B cell (primary cell): ENCODE measurements around the gene QRICH2. TPM values are rescaled to one million over a fixed set of nuclear protein-coding genes. Genes with fewer than 3 reads are reported as not detected.

Experiments
- ATAC-seq: fragments of 200-7000 bp; cut with Tn5 transposase; one replicate; pipeline ENCODE4 v1.10.0; 2021; ENCODE audit warnings: low read depth, mild to moderate bottlenecking, moderate number of reproducible peaks, moderate library complexity
- CTCF ChIA-PET: fragments of 350-600 bp; sonication (Branson Sonifier 250); formaldehyde crosslinking; loops from one replicate; lab custom pipeline; 2021; ENCODE audit warnings: antibody characterized with exemption, inconsistent platforms; lab: Charles Lee
- POLR2A ChIA-PET: fragments of 350-600 bp; sonication (Branson Sonifier 250); formaldehyde crosslinking; loops from one replicate; lab custom pipeline; 2021; ENCODE audit warnings: antibody characterized with exemption; lab: Charles Lee
- DNase-seq: peaks from one replicate; pipeline ENCODE4 v3.0.0; 2013
- H2AFZ ChIP-seq: 2 replicates; pipeline ENCODE4 v1.6.1; 2012; ENCODE audit warnings: mild to moderate bottlenecking, low read depth, low read length; ENCODE audit not compliant: insufficient read depth, poor library complexity, severe bottlenecking
- H3K27ac ChIP-seq, 2 donors: 1 replicate in 1 of 2; 2 replicates in 1 of 2; pipeline ENCODE4 v1.5.1; 2012 to 2013; ENCODE audit warnings: low read length in 2 of 2, mild to moderate bottlenecking in 2 of 2, moderate library complexity in 1 of 2
- H3K27me3 ChIP-seq, 4 experiments: fragments of 200-600 bp in 1 of 4; sonication (generic) in 1 of 4; replicated peaks in 1 of 4; 1 replicate in 2 of 4; 2 replicates in 2 of 4; pipeline versions ENCODE4 v1.6.1 to v1.7.0; 2013 to 2016; ENCODE audit warnings: low read length in 3 of 4, mild to moderate bottlenecking in 2 of 4, mixed read lengths in 1 of 4, moderate library complexity in 1 of 4; ENCODE audit not compliant: insufficient read depth in 4 of 4, control insufficient read depth in 3 of 4; ENCODE audit errors: control extremely low read depth in 1 of 4
- H3K36me3 ChIP-seq, 2 experiments: replicated peaks in 1 of 2; 1 replicate in 1 of 2; 2 replicates in 1 of 2; pipeline versions ENCODE4 v1.6.1 to v1.7.1; 2013; ENCODE audit warnings: low read length in 1 of 2; ENCODE audit not compliant: insufficient read depth in 2 of 2, control insufficient read depth in 1 of 2; ENCODE audit errors: control extremely low read depth in 1 of 2, extremely low read depth in 1 of 2
- H3K4me1 ChIP-seq, 2 donors: fragments of 200-600 bp in 1 of 2; sonication (generic) in 1 of 2; 1 replicate in 1 of 2; 2 replicates in 1 of 2; pipeline versions ENCODE4 v1.5.1 to v1.6.1; 2013 to 2017; ENCODE audit warnings: low read length in 2 of 2; ENCODE audit not compliant: control insufficient read depth in 2 of 2, insufficient read depth in 2 of 2
- H3K4me2 ChIP-seq: replicated peaks from 2 replicates; pipeline ENCODE3; 2012; ENCODE audit warnings: mild to moderate bottlenecking, low read depth, low read length; ENCODE audit not compliant: poor library complexity, severe bottlenecking
- H3K4me3 ChIP-seq, 5 experiments: fragments of 200-600 bp in 1 of 5; sonication (generic) in 1 of 5; 1 replicate in 3 of 5; 2 replicates in 2 of 5; pipeline versions ENCODE4 v1.5.1 to v1.7.0; 2011 to 2016; ENCODE audit warnings: low read length in 4 of 5, mild to moderate bottlenecking in 4 of 5, low read depth in 2 of 5, control low read depth in 1 of 5, moderate library complexity in 1 of 5; ENCODE audit not compliant: insufficient read depth in 1 of 5; ENCODE audit errors: control extremely low read depth in 1 of 5, extremely low read depth in 1 of 5
- H3K79me2 ChIP-seq: fragments of 200-600 bp; sonication (generic); one replicate; pipeline ENCODE4 v1.6.0; 2016; ENCODE audit warnings: low read length; ENCODE audit not compliant: control insufficient read depth, insufficient read depth
- H3K9ac ChIP-seq: fragments of 200-600 bp; sonication (generic); 2 replicates; pipeline ENCODE4 v1.6.1; 2017; ENCODE audit warnings: mild to moderate bottlenecking, low read length, moderate library complexity
- H3K9me3 ChIP-seq, 3 donors: one replicate each; pipeline versions ENCODE4 v1.6.1 to v1.7.1; 2013; ENCODE audit warnings: low read length in 2 of 3; ENCODE audit not compliant: control insufficient read depth in 2 of 3, insufficient read depth in 1 of 3; ENCODE audit errors: control extremely low read depth in 1 of 3
- H4K20me1 ChIP-seq: 2 replicates; pipeline ENCODE4 v1.6.0; 2012; ENCODE audit warnings: mild to moderate bottlenecking, low read length; ENCODE audit not compliant: insufficient read depth, control insufficient read depth, poor library complexity, severe bottlenecking
- H3K27ac Mint-ChIP-seq: one replicate; pipeline ENCODE4 v1.8.0; 2021; ENCODE audit warnings: mixed read lengths
- H3K27me3 Mint-ChIP-seq: one replicate; pipeline ENCODE4 v1.8.0; 2021; ENCODE audit warnings: mixed read lengths
- H3K4me1 Mint-ChIP-seq: one replicate; pipeline ENCODE4 v1.8.0; 2021; ENCODE audit warnings: mixed read lengths
- H3K4me3 Mint-ChIP-seq: one replicate; pipeline ENCODE4 v1.8.0; 2021; ENCODE audit warnings: mixed read lengths
- H3K9me3 Mint-ChIP-seq: one replicate; pipeline ENCODE4 v1.8.0; 2022; ENCODE audit warnings: mixed read lengths; ENCODE audit not compliant: insufficient read depth
- CTCF ChIP-seq: fragments of 200-600 bp; IDR thresholded peaks from one replicate; pipeline ENCODE4 v1.8.0; 2022; ENCODE audit warnings: antibody characterized with exemption, mild to moderate bottlenecking
- EZH2 ChIP-seq: IDR thresholded peaks from 2 replicates; pipeline ENCODE4 v1.6.1; 2012; ENCODE audit warnings: borderline replicate concordance, low read depth, mild to moderate bottlenecking, moderate library complexity, low read length; ENCODE audit not compliant: insufficient read depth, poor library complexity, severe bottlenecking
- WGBS: methylation state at CpG from one replicate; pipeline ENCODE4 v1.1.5; 2013; ENCODE audit warnings: missing lambda C conversion rate; ENCODE audit not compliant: insufficient coverage; 5-methylcytosine and 5-hydroxymethylcytosine counted together
- intact Hi-C: fragments of 100-400 bp; cut with micrococcal nuclease; formaldehyde crosslinking; loops from one replicate; pipeline ENCODE4 v1.10.0; 2022
- polyA plus RNA-seq: library from polyadenylated mRNA; depleted of rRNA; stranded (reverse); fragments of >200 nt; gene quantifications from 2 replicates; pipeline ENCODE4 v1.2.3, GENCODE V29; 2012
- total RNA-seq, 2 donors: library from RNA; stranded (reverse); fragments of 120-200 nt in 1 of 2; gene quantifications; 1 replicate in 1 of 2; 2 replicates in 1 of 2; pipeline versions ENCODE4 v1.2.3 to v1.2.4, GENCODE V29; 2013 to 2022

The QRICH2 gene
- total and polyA plus RNA-seq, 2 donors (not counting 1 experiment from before 2014, with no cell fraction given) = 4.4 to 4.5 TPM

DNA sequence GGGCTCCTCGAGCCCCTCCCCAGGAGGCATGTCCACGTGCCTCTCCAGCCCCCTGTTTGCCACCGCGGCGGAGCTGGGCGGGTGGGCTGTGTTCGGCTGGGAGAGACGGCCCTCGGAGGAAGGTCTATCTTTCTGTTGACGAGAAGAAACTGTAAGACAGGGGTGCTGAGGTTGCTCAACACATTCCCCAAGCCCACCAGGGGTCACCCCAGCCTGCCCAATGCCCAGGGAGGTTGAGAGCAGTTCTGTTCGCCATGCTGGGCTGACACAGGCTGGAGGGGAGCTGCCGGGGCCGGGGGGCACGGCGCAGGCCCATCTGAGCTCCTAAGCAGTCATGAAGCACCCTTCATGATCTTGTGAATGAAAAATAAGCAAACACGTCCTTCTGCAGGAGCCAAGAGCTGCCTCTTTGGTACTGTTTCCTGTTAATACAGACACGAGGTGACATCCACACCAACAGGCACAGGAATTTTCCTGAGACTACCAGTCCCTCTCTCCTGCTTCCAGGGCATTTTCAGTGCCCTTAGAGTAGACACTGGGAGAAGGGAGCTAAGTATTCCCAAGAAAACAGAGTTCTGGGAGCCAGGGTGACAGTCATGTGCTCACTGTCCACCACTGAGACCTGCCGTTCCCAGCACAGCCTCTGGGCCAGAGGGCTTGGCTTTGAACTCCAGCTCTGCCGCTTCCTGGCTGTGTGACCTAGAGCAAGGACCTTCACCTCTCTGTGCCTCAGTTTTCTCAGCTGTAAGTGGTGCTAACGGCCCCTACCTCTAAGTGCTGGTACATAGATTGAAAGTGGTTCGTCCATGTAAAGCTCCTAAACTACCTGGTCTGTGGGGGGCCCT is 33.7 kb downstream of the QRICH2 start:
- peak overlapping the region; percentile 41 to 99 for H3K27ac ChIP-seq
- peaks cover 3% of the 10 kb centered on the region for H3K79me2 ChIP-seq
- ChIA-PET POLR2A (interaction anchor here (0.8 to 5.6 kb wide), 3 partner anchors 8 to 151 kb away, joined by 4 to 44 read pairs (median 5); partner anchors contain the start of gene UBALD2), CTCF (interaction anchor here (0.5 to 16.7 kb wide), 11 partner anchors 9 to 260 kb away, joined by 3 to 435 read pairs (median 5); partner anchors contain the start of gene UBALD2)
- DNase-seq = peak; percentile 56
- peaks cover 63 to 76% of the 10 kb centered on the region in 2 donors for H3K4me1 ChIP-seq
- H3K27me3 ChIP-seq = no peaks in the 10 kb centered on the region
- H3K9me3 Mint-ChIP-seq = no peaks in the 10 kb centered on the region
- H3K4me2 ChIP-seq = peak overlapping the region; percentile 94
- H3K4me3 Mint-ChIP-seq = peak overlapping the region; percentile 55
- H3K36me3 ChIP-seq = peaks cover 2 to 7% of the 10 kb centered on the region in 2 experiments
- H3K4me1 Mint-ChIP-seq = peaks cover 72% of the 10 kb centered on the region
- 87% methylated on average over 17 of the region's 21 CpGs for WGBS
- no peak for ATAC-seq
- peaks cover 0 to 5% (median 0%) of the 10 kb centered on the region in 3 donors for H3K9me3 ChIP-seq
- H4K20me1 ChIP-seq = peaks cover 3% of the 10 kb centered on the region
- no peak overlapping the region for H2AFZ ChIP-seq
- no peak overlapping the region for H3K4me3 ChIP-seq
- H3K9ac ChIP-seq = no peak overlapping the region
- H3K27ac Mint-ChIP-seq = peak overlapping the region; percentile 93
- H3K27me3 Mint-ChIP-seq = no peaks in the 10 kb centered on the region
- no peak for TF ChIP-seq CTCF
- TF ChIP-seq EZH2 = no peak
- intact Hi-C loops = loop anchor here (10.0 kb wide), 1 partner anchor 220 kb away; no protein-coding TSS in a partner anchor
